ENCODE data around the gene NOP14. TPM values are rescaled to one million over a fixed set of nuclear protein-coding genes. Genes with fewer than 3 reads are reported as not detected.
"Not testable (repeated sequence)": the region's sequence is repeated elsewhere in the genome, so short reads cannot be mapped to it uniquely, and the experiment has no call there.

The NOP14 gene
- total and polyA plus RNA-seq, 4 donors: 6.1 to 16.9 (median 14.4) TPM

GRCh38 chr4:2943364-2944090 is 19.7 kb downstream of the NOP14 start:
- no peak for DNase-seq (ENCODE audit: low read depth in 4 of 6, low spot score in 6 of 6)
- H3K36me3 ChIP-seq (ENCODE audit: control insufficient read depth, insufficient read depth, low read length): peaks cover 94% of the 10 kb centered on the region
- H3K27me3 ChIP-seq (ENCODE audit: control insufficient read depth, insufficient read depth, low read length): no peaks in the 10 kb centered on the region
- H3K4me3 ChIP-seq (ENCODE audit: low read depth, low read length): no peak overlapping the region
- H3K27ac ChIP-seq (ENCODE audit: low read depth, low read length): no peak overlapping the region
- H3K9me3 ChIP-seq (ENCODE audit: control insufficient read depth, insufficient read depth, low read length): no peaks in the 10 kb centered on the region
- 97% methylated on average over 10 of the region's 20 CpGs for WGBS (ENCODE audit: insufficient coverage)
- no peaks in the 10 kb centered on the region for H3K4me1 ChIP-seq (ENCODE audit: control insufficient read depth, insufficient read depth, low read length)

- Histone ChIP-seq H3K27ac (ENCODE audit: low read depth, low read length) (no peak overlapping the region), H3K4me1 (ENCODE audit: control insufficient read depth, insufficient read depth, low read length) (no peaks in the 10 kb centered on the region), H3K36me3 (ENCODE audit: control insufficient read depth, insufficient read depth, low read length) (peaks cover 97% of the 10 kb centered on the region), H3K4me3 (ENCODE audit: low read depth, low read length) (no peak overlapping the region), H3K9me3 (ENCODE audit: control insufficient read depth, insufficient read depth, low read length) (no peaks in the 10 kb centered on the region), H3K27me3 (ENCODE audit: control insufficient read depth, insufficient read depth, low read length) (no peaks in the 10 kb centered on the region)
- DNase-seq (ENCODE audit: low read depth in 4 of 6, low spot score in 6 of 6): no peak
- 91% methylated on average over 20 of the region's 31 CpGs for WGBS (ENCODE audit: insufficient coverage)
Measured at GRCh38 chr4:2942532-2943363, 20.5 kb downstream of the NOP14 start.

DNA sequence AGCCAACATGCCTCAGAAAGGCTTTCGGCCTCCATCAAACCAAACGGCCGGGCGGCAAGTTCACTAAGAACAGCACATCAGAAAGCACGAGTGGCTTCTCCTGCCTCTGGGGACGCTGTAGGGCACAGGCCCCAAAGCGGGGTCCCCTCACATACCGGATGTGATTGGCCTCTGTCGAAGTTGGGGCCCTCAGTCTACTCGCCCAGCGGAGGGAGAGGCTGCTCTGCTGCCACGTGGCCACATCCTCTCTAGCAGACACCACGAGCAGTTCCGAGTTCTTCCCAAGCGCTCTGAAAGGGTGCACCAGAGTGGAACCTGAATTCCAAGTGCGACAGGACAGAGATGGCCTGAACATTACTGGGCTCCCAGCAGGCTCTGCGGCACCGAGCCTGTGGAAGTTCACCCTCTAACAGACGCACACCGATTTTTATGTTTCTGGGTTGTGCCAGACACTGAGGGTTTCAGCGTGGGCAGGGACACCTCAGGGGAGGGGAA is 21.1 kb downstream of the NOP14 start:
- DNase-seq (ENCODE audit: low read depth in 4 of 6, low spot score in 6 of 6): no peak
- Histone ChIP-seq H3K27me3 (ENCODE audit: control insufficient read depth, insufficient read depth, low read length) (no peaks in the 10 kb centered on the region), H3K4me1 (ENCODE audit: control insufficient read depth, insufficient read depth, low read length) (no peaks in the 10 kb centered on the region), H3K36me3 (ENCODE audit: control insufficient read depth, insufficient read depth, low read length) (peaks cover 97% of the 10 kb centered on the region), H3K27ac (ENCODE audit: low read depth, low read length) (no peak overlapping the region), H3K4me3 (ENCODE audit: low read depth, low read length) (no peak overlapping the region), H3K9me3 (ENCODE audit: control insufficient read depth, insufficient read depth, low read length) (no peaks in the 10 kb centered on the region)
- WGBS (ENCODE audit: insufficient coverage): 90% methylated on average over 21 of the region's 21 CpGs

- H3K9me3 ChIP-seq (ENCODE audit: control insufficient read depth, insufficient read depth, low read length): no peaks in the 10 kb centered on the region
- no peaks in the 10 kb centered on the region for H3K27me3 ChIP-seq (ENCODE audit: control insufficient read depth, insufficient read depth, low read length)
- DNase-seq (ENCODE audit: low read depth in 4 of 6, low spot score in 6 of 6): no peak
- H3K27ac ChIP-seq (ENCODE audit: low read depth, low read length): no peak overlapping the region
- peaks cover 96% of the 10 kb centered on the region for H3K36me3 ChIP-seq (ENCODE audit: control insufficient read depth, insufficient read depth, low read length)
- peaks cover 5% of the 10 kb centered on the region for H3K4me1 ChIP-seq (ENCODE audit: control insufficient read depth, insufficient read depth, low read length)
- no peak overlapping the region for H3K4me3 ChIP-seq (ENCODE audit: low read depth, low read length)
- 96% methylated on average over 22 of the region's 24 CpGs for WGBS (ENCODE audit: insufficient coverage)
Measured at GRCh38 chr4:2941138-2942036, 21.8 kb downstream of the NOP14 start.

DNA sequence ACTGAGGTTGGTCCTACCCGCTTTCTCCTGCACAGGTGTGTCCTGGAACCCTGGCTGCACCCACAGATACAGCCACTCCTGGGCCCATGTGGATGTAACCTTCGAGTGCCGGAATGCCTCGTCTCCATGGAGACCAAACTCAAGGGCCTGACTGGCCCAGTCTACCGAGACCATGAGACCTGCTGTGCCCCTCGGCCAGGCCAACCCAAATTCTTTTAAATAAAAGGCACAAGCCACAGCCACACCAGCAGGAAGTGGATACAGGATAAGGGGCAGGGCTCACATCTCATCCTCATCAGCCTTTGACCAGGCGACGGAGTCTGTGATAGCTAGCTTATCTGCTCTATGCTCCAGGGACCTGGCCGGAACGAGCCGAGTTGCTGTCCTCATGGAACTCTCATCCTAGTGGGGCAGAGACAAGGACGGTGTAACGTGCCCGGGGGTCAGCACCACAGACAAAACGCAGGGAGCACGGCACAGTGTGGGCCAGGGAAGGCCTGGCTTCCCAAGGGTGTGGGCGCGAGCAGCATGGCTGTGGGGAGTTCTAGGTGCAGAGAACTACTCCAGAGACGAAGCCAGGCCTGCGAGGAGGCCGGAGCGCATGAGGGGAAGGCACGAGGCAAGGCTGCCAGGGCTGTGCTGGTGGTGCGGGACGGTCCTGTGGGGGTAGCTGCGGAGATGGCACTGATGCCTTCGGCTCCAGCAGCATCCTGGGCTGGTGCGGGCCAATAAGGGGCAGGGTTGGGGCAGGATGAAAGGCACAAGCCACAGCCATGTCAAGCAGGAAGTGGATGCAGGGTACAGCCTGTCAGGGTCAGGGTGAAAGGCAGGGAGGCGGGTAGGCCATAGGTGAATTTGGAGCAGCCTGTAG is 22.7 kb downstream of the NOP14 start:
- WGBS (ENCODE audit: insufficient coverage): 92% methylated on average over 29 of the region's 29 CpGs
- H3K9me3 ChIP-seq (ENCODE audit: control insufficient read depth, insufficient read depth, low read length): no peaks in the 10 kb centered on the region
- no peak for DNase-seq (ENCODE audit: low read depth in 4 of 6, low spot score in 6 of 6)

GRCh38 chr4:2939383-2940243 is 23.6 kb downstream of the NOP14 start:
- WGBS (ENCODE audit: insufficient coverage): 92% methylated on average over 29 of the region's 30 CpGs

More for the DNA sequence above, 22.7 kb downstream of the NOP14 start:
- Histone ChIP-seq H3K27ac (ENCODE audit: low read depth, low read length) (no peak overlapping the region), H3K27me3 (ENCODE audit: control insufficient read depth, insufficient read depth, low read length) (no peaks in the 10 kb centered on the region), H3K4me1 (ENCODE audit: control insufficient read depth, insufficient read depth, low read length) (peaks cover 14% of the 10 kb centered on the region), H3K36me3 (ENCODE audit: control insufficient read depth, insufficient read depth, low read length) (peaks cover 90% of the 10 kb centered on the region), H3K4me3 (ENCODE audit: low read depth, low read length) (no peak overlapping the region)

GRCh38 chr4:2938906-2939305 is 24.3 kb downstream of the NOP14 start:
- H3K4me3 ChIP-seq (ENCODE audit: low read depth, low read length): no peak overlapping the region
- H3K27ac ChIP-seq (ENCODE audit: low read depth, low read length): no peak overlapping the region
- H3K27me3 ChIP-seq (ENCODE audit: control insufficient read depth, insufficient read depth, low read length): no peaks in the 10 kb centered on the region
- WGBS (ENCODE audit: insufficient coverage): 92% methylated on average over 12 of the region's 14 CpGs
- H3K4me1 ChIP-seq (ENCODE audit: control insufficient read depth, insufficient read depth, low read length): peaks cover 22% of the 10 kb centered on the region
- peaks cover 76% of the 10 kb centered on the region for H3K36me3 ChIP-seq (ENCODE audit: control insufficient read depth, insufficient read depth, low read length)
- no peaks in the 10 kb centered on the region for H3K9me3 ChIP-seq (ENCODE audit: control insufficient read depth, insufficient read depth, low read length)
- DNase-seq (ENCODE audit: low read depth in 4 of 6, low spot score in 6 of 6): no peak

More at GRCh38 chr4:2939383-2940243, 23.6 kb downstream of the NOP14 start:
- no peak for DNase-seq (ENCODE audit: low read depth in 4 of 6, low spot score in 6 of 6)
- Histone ChIP-seq H3K27me3 (ENCODE audit: control insufficient read depth, insufficient read depth, low read length) (no peaks in the 10 kb centered on the region), H3K36me3 (ENCODE audit: control insufficient read depth, insufficient read depth, low read length) (peaks cover 83% of the 10 kb centered on the region), H3K27ac (ENCODE audit: low read depth, low read length) (no peak overlapping the region), H3K4me1 (ENCODE audit: control insufficient read depth, insufficient read depth, low read length) (peaks cover 20% of the 10 kb centered on the region), H3K9me3 (ENCODE audit: control insufficient read depth, insufficient read depth, low read length) (no peaks in the 10 kb centered on the region), H3K4me3 (ENCODE audit: low read depth, low read length) (no peak overlapping the region)

- H3K27me3 ChIP-seq (ENCODE audit: control insufficient read depth, insufficient read depth, low read length); H3K27ac ChIP-seq (ENCODE audit: low read depth, low read length); H3K9me3 ChIP-seq (ENCODE audit: control insufficient read depth, insufficient read depth, low read length); DNase-seq (ENCODE audit: low read depth in 4 of 6, low spot score in 6 of 6); H3K4me3 ChIP-seq (ENCODE audit: low read depth, low read length): not testable (repeated sequence)
- peaks cover 27% of the 10 kb centered on the region for H3K4me1 ChIP-seq (ENCODE audit: control insufficient read depth, insufficient read depth, low read length)
- H3K36me3 ChIP-seq (ENCODE audit: control insufficient read depth, insufficient read depth, low read length): peaks cover 74% of the 10 kb centered on the region
- WGBS (ENCODE audit: insufficient coverage): 97% methylated on average over 9 of the region's 10 CpGs
Measured at GRCh38 chr4:2938411-2938810, 24.8 kb downstream of the NOP14 start.
